ENCODE data around the gene OTOA.
A peak's percentile ranks its signal among the peaks of the same experiment; 100 is the strongest.
"Not testable (repeated sequence)": the region's sequence is repeated elsewhere in the genome, so short reads cannot be mapped to it uniquely, and the experiment has no call there.

Gene OTOA

GRCh38 chr16:21663889-21664647, at the start of gene OTOA:
Gene OTOA, plus strand, starts transcription at chr16:21663968. Its CDS starts 14,547 bp downstream, at chr16:21678515.
- peak in 1 of 4 experiments; percentile 23 for DNase-seq

DNA sequence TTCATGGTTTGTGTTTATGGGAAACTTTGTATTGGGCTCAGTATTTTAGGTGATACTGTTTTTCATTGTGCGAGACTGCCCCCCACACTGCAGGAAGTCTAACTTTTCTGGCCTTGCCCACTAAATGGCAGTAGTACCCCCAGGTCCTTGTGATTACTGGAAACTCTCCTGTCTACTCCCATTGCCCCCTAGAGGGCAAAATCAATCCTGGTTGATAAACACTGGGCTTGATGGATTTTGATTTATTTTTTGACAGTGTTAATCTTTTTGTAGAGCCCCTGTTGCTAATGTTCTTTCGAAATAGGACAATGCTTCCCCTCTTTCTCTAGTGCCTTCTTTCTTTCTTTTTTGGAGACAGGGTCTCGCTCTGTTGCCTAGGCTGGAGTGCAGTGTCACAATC, 48.9 kb upstream of the OTOA start:
- DNase-seq = no peak

GRCh38 chr16:21617607-21618006, 46.2 kb upstream of the OTOA start:
- DNase-seq = no peak

DNA sequence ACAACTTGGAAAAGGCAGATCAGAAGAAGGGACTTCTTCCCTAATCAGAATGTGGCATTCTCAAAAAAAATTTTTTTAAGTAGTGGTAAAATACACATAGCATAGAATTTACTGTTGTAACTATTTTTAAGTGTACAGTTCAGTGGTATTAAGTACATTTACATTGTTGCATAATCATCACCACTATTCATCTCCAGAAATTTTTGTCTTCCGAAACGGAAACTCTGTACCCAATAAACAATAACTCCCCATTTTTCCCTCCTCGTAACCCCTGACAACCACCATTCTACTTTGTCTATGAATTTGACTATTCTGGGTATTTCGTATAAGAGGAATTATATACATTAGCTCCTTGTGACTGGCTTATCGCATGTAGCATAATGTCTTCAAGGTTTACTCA, 45.5 kb upstream of the OTOA start:
- no peak for DNase-seq

GRCh38 chr16:21619765-21620425, 43.9 kb upstream of the OTOA start:
- no peak for DNase-seq

DNA sequence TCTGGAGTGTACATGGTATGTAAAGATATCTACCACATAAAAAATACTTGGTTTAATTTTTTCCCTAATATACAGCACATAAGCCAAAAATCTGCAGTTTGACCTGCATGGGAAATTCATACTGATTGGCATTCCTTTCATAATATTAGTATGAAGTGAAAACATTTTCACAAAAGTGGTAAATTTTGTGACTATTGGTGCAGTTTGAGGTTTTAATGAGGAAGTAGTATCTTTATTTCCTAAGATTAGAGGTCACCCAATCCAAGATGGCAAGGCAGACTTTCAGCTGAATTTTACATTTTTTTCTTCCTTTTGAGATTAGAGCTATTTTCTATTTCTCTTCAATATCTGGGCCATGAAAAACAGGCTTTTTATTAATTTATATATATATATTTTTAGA, 43.2 kb upstream of the OTOA start:
- no peak for DNase-seq

GRCh38 chr16:21622545-21622944, 41.2 kb upstream of the OTOA start:
- no peak for DNase-seq

DNA sequence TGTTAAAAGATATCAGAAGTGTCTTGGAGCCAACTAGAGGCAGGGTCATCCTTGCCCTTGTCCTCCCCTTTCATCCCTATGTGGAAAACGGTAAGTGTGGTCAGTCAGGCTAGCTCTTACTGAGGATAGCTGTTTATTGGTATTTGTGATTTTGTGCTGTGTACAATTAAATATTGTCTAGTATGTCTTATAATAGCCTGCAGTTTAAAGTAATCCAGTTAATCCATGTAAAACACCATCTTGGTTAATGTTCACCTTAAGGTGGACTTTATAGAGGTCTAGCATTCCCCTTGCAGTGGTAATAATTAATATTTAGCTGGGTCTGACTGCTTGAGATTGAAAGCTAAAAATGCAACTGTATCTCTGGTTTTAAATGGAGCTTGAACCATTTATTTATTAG, 38.7 kb upstream of the OTOA start:
- DNase-seq = no peak

- no peak for DNase-seq
These were observed 37.0 kb upstream of the OTOA start for GRCh38 chr16:21626659-21627277.

GRCh38 chr16:21628121-21628726, 35.5 kb upstream of the OTOA start:
- no peak for DNase-seq

DNA sequence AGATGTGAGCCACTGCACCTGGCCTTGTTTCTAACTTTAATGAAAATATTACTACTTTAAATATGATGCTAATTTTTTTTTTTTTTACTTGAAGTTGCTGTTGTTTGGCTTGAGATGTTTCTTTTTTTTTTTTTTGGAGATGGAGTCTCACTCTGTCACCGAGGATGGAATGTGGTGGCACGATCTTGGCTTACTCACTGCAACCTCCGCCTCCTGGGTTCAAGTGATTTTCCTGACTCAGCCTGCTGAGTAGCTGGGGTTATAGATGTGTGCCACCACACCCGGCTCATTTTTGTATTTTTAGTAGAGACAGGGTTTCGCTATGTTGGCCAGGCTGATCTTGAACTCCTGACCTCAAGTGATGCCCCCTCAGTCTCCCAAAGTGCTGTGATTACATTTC, 35.0 kb upstream of the OTOA start:
- no peak for DNase-seq

DNA sequence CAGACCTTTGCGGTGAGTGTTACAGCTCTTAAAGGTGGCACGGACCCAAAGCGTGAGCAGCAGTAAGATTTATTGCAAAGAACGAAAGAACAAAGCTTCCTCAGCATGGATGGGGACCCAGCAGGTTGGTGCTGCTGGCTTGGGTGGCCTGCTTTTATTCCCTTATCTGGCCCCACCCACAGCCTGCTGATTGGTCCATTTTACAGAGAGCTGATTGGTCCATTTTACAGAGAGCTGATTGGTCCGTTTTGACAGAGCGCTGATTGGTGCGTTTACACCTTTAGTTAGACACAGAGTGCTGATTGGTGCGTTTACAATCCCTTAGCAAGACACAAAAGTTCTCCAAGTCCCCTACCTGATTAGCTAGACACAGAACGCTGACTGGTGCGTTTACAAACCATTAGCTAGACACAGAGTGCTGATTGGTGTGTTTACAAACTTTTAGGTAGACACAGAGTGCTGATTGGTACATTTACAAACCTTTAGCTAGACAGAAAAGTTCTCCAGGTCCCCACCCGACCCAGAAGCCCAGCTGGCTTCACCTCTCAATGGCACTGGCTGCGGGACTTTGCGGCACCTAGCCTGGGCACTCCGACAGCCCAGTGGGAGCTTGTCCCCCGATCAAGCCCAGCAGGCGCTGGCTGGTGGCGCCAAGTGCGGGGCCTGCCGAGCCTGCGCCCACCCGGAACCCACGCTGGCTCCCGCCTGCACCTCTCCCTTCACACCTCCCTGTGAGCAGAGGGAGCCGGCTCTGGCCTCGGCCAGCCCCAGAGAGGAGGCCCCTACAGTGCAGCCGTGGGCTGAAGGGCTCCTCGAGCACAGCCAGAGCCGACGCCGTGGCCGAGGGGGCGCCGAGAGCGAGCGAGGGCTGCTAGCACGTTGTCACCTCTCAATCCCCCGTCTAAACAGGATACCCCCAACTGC, 33.9 kb upstream of the OTOA start:
- DNase-seq = not testable (repeated sequence)

DNA sequence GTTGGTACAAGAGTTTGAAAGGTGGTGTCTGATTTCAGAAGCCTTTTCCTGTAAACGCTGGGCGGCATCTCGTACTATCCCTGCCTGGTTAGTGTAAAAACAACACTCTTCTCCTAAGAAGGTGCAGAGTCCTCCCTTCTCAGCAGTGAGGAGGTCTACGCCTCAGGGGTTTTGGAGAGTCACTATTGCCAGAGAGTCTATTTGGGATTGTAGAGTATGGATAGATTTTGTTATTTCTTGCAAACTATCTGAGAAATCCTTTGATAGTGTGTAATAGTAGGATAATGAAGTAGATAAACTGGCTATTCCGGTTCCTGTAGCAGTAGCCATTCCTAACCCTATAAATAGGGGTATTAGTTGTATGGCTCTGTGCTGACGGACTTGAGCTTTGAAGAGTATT, 32.9 kb upstream of the OTOA start:
- DNase-seq = not testable (repeated sequence)

GRCh38 chr16:21631376-21631775, 32.4 kb upstream of the OTOA start:
- not testable (repeated sequence) for DNase-seq

GRCh38 chr16:21631951-21632575, 31.7 kb upstream of the OTOA start:
- not testable (repeated sequence) for DNase-seq

- no peak for DNase-seq
These were observed 29.6 kb upstream of the OTOA start for GRCh38 chr16:21634216-21634615.

DNA sequence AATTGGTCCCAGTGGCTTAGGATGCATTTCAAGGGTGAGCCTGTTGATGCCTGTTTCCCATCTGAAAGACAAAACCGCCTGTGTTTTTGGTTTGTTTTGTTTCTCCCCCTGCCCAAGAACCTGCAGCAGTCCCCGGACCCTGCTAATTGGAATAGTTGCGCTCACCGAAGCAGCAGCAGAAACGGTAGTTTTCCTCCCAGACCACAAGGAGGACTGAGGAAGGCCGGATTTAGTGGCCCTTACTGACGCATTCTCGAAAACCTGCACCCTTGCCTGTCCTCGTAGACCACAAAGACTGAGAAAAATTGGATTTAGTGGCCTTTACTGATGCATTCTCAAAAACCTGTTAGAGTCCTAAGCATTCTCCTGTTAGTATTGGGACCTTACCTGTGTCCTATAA, 28.1 kb upstream of the OTOA start:
- not testable (repeated sequence) for DNase-seq

- DNase-seq = no peak
These were observed 26.5 kb upstream of the OTOA start for GRCh38 chr16:21637032-21637968.

GRCh38 chr16:21638573-21638975, 25.2 kb upstream of the OTOA start:
- DNase-seq = no peak

DNA sequence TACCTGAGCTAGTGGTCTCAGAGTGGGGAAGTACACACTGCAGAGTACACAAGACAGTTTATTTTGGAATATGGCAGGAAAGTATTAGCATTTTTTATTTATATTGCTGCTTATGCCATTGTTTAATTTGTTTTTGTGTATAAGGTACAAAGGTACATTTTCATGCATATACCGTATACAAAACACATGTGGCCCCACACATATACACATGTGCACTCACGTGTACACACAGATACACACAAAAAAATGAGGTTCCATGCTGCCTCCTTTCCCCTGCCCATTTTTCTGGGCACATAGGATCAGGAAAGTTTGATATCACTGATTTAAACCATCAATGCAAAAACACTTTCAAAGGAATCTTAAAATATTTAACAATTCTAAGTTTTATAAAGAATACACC, 24.3 kb upstream of the OTOA start:
- no peak for DNase-seq

GRCh38 chr16:21641916-21642315, 21.9 kb upstream of the OTOA start:
- no peak for DNase-seq
